ENCODE data around the gene HSD17B11. TPM values are rescaled to one million over a fixed set of nuclear protein-coding genes. Genes with fewer than 3 reads are reported as not detected.
"Not testable (repeated sequence)": the region's sequence is repeated elsewhere in the genome, so short reads cannot be mapped to it uniquely, and the experiment has no call there.

HSD17B11 gene
- total RNA-seq, 1 experiment from 2014 or later, result 47.4 TPM

DNA sequence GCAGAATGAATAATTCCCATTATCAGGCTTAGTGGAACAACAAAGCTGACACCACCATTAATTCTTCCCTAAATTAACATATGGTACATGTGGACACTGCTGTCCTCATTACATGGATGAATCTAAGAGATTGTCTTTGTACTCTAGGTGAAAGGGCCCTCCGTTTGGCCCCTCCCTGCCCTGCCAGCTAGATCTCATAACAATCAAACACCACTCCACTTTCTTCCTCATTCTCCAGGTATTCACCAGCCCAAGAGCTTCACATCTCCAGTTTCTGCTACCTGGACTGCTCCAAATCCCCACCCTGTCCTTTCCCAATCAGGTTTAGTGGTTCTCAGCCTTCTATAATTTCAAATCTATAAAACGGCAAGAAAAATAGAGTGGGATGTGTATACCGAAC is 3.8 kb downstream of the HSD17B11 start:
- no peaks in the 10 kb centered on the region for H3K9me2 ChIP-seq (ENCODE audit: insufficient read depth)
- ChIA-PET CTCF (no interaction called here), RAD21 (ENCODE audit: low non-redundant PET in 1 of 2, low total read pairs in 2 of 2, uncharacterized antibody in 2 of 2, unreplicated experiment in 2 of 2) (no interaction called here), POLR2A (no interaction called here)
- intact Hi-C loops (cut with micrococcal nuclease), result no loop called here
- no peaks in the 10 kb centered on the region for H3K27me3 ChIP-seq (ENCODE audit: insufficient read depth, low read length)
- H3K9ac ChIP-seq (ENCODE audit: low read length), result no peak overlapping the region
- H4K20me1 ChIP-seq (ENCODE audit: insufficient read depth), result no peaks in the 10 kb centered on the region
- H3K4me1 ChIP-seq (ENCODE audit: control insufficient read depth in 1 of 2, insufficient read depth in 2 of 2, low read length in 2 of 2), result peaks cover 0 to 11% of the 10 kb centered on the region in 2 experiments; a peak in 1 of 4 replicates
- no TSS peak for BruUV-seq (replicated peaks)
- TF ChIP-seq POLR2AphosphoS5 (IDR thresholded peaks at IDR 0.05; ENCODE audit: low read depth, low read length) (no peak), RAD21 (IDR thresholded peaks at IDR 0.05; ENCODE audit: low read depth) (no peak), FOSL1 (IDR thresholded peaks at IDR 0.05; ENCODE audit: low read depth) (no peak), CBX3 (IDR thresholded peaks at IDR 0.05; ENCODE audit: low read depth) (no peak), CEBPB (IDR thresholded peaks at IDR 0.05; ENCODE audit: low read depth) (no peak), ZFX (IDR thresholded peaks at IDR 0.05) (no peak), EZH2phosphoT487 (IDR thresholded peaks at IDR 0.05; ENCODE audit: borderline replicate concordance) (no peak), JUND (IDR thresholded peaks at IDR 0.05) (no peak), SIN3A (IDR thresholded peaks at IDR 0.05; ENCODE audit: low read depth) (no peak)
- TF ChIP-seq, protein P1, sequence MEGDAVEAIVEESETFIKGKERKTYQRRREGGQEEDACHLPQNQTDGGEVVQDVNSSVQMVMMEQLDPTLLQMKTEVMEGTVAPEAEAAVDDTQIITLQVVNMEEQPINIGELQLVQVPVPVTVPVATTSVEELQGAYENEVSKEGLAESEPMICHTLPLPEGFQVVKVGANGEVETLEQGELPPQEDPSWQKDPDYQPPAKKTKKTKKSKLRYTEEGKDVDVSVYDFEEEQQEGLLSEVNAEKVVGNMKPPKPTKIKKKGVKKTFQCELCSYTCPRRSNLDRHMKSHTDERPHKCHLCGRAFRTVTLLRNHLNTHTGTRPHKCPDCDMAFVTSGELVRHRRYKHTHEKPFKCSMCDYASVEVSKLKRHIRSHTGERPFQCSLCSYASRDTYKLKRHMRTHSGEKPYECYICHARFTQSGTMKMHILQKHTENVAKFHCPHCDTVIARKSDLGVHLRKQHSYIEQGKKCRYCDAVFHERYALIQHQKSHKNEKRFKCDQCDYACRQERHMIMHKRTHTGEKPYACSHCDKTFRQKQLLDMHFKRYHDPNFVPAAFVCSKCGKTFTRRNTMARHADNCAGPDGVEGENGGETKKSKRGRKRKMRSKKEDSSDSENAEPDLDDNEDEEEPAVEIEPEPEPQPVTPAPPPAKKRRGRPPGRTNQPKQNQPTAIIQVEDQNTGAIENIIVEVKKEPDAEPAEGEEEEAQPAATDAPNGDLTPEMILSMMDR (IDR thresholded peaks at IDR 0.05 in 2 of 3, conservative IDR thresholded peaks at IDR 0.05 in 1 of 3; ENCODE audit: borderline replicate concordance in 1 of 3, insufficient read depth in 1 of 3, low read depth in 2 of 3, low read length in 2 of 3), result no peak
- TF ChIP-seq, protein P2, sequence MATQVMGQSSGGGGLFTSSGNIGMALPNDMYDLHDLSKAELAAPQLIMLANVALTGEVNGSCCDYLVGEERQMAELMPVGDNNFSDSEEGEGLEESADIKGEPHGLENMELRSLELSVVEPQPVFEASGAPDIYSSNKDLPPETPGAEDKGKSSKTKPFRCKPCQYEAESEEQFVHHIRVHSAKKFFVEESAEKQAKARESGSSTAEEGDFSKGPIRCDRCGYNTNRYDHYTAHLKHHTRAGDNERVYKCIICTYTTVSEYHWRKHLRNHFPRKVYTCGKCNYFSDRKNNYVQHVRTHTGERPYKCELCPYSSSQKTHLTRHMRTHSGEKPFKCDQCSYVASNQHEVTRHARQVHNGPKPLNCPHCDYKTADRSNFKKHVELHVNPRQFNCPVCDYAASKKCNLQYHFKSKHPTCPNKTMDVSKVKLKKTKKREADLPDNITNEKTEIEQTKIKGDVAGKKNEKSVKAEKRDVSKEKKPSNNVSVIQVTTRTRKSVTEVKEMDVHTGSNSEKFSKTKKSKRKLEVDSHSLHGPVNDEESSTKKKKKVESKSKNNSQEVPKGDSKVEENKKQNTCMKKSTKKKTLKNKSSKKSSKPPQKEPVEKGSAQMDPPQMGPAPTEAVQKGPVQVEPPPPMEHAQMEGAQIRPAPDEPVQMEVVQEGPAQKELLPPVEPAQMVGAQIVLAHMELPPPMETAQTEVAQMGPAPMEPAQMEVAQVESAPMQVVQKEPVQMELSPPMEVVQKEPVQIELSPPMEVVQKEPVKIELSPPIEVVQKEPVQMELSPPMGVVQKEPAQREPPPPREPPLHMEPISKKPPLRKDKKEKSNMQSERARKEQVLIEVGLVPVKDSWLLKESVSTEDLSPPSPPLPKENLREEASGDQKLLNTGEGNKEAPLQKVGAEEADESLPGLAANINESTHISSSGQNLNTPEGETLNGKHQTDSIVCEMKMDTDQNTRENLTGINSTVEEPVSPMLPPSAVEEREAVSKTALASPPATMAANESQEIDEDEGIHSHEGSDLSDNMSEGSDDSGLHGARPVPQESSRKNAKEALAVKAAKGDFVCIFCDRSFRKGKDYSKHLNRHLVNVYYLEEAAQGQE (IDR thresholded peaks at IDR 0.05; ENCODE audit: low read depth), result no peak
- TF ChIP-seq, protein P3, sequence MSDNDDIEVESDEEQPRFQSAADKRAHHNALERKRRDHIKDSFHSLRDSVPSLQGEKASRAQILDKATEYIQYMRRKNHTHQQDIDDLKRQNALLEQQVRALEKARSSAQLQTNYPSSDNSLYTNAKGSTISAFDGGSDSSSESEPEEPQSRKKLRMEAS (IDR thresholded peaks at IDR 0.05), result no peak
- H3K4me3 ChIP-seq (replicated peaks in 1 of 2; ENCODE audit: low read depth in 1 of 2, low read length in 2 of 2), result no peak overlapping the region
- no peak for DNase-seq (ENCODE audit: low read depth, low spot score)
- H3K79me2 ChIP-seq (ENCODE audit: insufficient read depth, low read length), result peaks cover 80% of the 10 kb centered on the region
- 0 out of 4 replicates have a peak, but pooled peaks cover under 1 to 1% of the 10 kb centered on the region in 2 experiments for H3K36me3 ChIP-seq (ENCODE audit: control insufficient read depth in 1 of 2, insufficient read depth in 2 of 2, low read length in 2 of 2)
- H3K27ac ChIP-seq (ENCODE audit: low read depth, low read length), result no peak overlapping the region
- no peak overlapping the region for H2AFZ ChIP-seq (ENCODE audit: low read depth, low read length, poor library complexity, severe bottlenecking)
- no peak overlapping the region for H3K4me2 ChIP-seq (ENCODE audit: low read length)
- no peak for ATAC-seq
- H3K9me3 ChIP-seq (ENCODE audit: control insufficient read depth in 1 of 2, insufficient read depth in 1 of 2, low read depth in 1 of 2, low read length in 2 of 2), result no peaks in the 10 kb centered on the region

DNA sequence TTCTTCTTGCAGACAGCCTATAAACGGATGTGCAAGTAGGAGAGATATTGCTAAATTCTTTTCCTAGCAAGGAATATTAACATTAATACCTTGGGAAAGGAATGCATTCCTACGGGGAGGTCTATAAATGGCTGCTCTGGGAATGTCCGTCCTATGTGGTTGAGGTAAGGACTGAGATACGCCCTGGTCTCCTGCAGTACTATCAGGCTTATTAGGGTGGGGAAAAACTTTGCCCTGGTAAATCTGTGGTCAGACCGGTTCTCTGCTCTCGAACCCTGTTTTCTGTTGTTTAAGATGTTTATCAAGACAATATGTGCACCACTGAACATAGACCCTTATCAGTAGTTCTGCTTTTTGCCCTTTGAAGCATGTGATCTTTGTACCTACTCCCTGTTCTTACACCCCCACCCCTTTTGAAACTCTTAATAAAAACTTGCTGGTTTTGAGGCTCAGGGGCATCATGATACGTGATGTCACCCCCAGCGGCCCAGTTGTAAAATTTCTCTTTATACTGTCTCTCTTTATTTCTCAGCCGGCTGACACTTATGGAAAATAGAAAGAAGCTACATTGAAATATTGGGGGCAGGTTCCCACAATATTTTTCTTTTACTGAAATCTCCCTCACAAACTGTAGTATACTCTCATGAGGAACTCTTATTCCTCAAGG is 6.4 kb downstream of the HSD17B11 start:
- H2AFZ ChIP-seq (ENCODE audit: low read depth, low read length, poor library complexity, severe bottlenecking); RAD21 ChIA-PET (ENCODE audit: low non-redundant PET in 1 of 2, low total read pairs in 2 of 2, uncharacterized antibody in 2 of 2, unreplicated experiment in 2 of 2); H3K9ac ChIP-seq (ENCODE audit: low read length); H3K9me3 ChIP-seq (ENCODE audit: control insufficient read depth in 1 of 2, insufficient read depth in 1 of 2, low read depth in 1 of 2, low read length in 2 of 2); ATAC-seq; DNase-seq (ENCODE audit: low read depth, low spot score); BruUV-seq (replicated peaks); H3K27me3 ChIP-seq (ENCODE audit: insufficient read depth, low read length); H3K27ac ChIP-seq (ENCODE audit: low read depth, low read length); H3K4me3 ChIP-seq (replicated peaks in 1 of 2; ENCODE audit: low read depth in 1 of 2, low read length in 2 of 2); H3K4me2 ChIP-seq (ENCODE audit: low read length); H3K9me2 ChIP-seq (ENCODE audit: insufficient read depth); CTCF ChIA-PET; H4K20me1 ChIP-seq (ENCODE audit: insufficient read depth); POLR2A ChIA-PET; H3K4me1 ChIP-seq (ENCODE audit: control insufficient read depth in 1 of 2, insufficient read depth in 2 of 2, low read length in 2 of 2); H3K36me3 ChIP-seq (ENCODE audit: control insufficient read depth in 1 of 2, insufficient read depth in 2 of 2, low read length in 2 of 2); intact Hi-C loops (cut with micrococcal nuclease): not testable (repeated sequence)
- H3K79me2 ChIP-seq (ENCODE audit: insufficient read depth, low read length), result peaks cover 73% of the 10 kb centered on the region
